ENCODE measurements around the gene DCP2.

The DCP2 gene

DNA sequence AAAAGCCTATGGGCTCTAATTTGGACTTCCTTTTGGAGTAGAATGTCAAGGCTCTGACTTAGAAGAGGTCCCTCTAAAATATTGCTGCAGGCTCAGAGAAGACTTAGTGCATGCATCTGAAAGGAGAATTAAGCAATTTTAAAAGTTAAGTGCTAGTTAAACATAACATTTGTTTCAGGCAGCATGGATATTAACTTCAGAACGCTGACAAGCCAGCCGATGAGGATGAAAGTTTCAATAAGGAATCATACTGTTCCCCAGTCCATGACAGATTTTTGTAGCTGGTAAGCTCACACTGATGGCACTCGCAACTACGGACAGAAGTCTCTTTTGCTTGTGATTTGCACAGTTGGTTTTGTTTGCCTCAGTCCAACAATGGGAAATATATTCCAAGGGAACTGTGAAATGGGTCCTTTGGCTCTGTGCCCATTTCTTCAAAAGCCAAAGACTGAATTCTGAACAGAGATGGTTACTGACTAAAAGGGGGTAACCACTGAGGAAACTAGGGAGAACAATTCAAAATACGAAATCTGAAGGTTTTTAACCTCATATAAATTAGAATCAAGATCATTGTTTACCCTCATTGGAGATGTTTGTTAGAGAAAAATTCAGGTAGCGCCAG is 47.6 kb downstream of the DCP2 start:
- no peak for DNase-seq

DNA sequence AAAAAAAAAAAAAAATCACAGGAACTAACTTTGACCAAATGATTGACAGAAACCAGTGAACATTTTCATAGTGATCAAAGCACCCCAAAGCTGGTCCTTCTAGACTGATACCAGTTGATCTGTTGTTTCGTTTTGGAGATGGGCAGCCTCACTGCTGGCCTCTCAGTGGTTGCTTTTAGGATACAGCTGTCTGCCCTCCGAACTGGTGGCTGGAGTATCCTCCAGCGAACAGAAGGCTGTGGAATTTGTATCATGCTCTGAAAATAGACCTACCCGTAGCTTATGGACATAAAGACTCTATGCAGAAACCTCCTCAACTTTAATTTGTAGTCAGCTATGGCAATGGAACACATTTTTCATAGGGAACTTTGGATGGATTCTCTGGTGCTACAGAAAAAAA is 49.0 kb downstream of the DCP2 start:
- DNase-seq = no peak

DNA sequence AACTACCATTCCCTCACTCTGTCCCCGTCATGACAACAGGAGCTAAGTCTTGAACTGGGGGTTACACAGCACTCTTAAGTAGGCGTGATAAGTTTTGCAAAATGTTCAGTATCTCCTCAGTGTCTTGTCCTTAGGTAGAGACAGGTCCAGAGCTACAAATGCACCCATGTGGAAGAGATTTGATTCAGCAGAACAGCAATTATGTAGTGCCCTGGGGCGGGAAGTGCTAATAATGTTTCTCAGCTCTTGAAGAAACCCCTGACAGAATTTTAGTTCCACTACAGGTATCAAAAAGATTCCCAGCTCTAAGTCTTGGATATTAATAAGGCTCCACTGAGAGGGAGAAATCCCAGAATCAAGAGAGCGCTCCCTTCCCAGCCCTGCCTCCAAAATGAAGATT is 49.6 kb downstream of the DCP2 start:
- no peak for DNase-seq

DNA sequence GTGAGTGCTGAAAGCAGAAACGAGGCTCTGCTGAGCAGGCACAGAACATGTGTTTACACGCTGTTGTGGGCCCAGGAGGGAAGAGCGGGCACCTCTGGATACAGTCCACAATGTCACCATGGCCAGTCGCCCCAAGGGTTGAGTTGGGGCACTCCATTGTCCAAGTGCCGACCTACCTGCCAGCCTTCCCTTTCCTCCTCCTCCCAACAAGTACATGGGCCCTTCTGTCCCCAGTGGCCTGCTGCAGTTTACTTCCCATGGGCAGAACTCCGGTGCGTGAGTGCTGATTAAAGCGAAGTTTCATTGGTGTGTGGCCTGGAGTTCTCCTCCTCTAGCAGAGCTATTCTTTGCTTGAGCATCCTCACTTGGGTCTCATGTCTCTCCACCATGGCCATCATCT is 50.4 kb downstream of the DCP2 start:
- no peak for DNase-seq

DNA sequence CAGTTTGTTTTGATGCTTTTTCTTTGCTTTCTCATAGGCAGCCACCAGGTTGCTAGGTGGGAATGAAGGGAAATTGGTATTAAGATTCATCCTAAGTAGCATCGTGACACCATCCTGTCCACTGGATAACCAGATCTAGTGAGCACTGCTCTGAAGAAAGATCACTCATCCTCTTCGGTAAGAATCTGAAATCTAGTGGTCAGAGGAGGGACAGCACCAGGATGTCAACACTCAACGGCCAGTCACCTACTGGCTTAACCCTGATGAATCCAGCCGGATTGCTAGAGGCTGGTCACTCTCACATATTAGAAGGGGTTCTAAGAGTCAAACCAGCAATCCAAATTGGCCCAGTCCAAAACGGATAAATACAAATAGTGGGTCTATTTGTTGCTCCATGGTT is 50.8 kb downstream of the DCP2 start:
- no peak for DNase-seq

DNA sequence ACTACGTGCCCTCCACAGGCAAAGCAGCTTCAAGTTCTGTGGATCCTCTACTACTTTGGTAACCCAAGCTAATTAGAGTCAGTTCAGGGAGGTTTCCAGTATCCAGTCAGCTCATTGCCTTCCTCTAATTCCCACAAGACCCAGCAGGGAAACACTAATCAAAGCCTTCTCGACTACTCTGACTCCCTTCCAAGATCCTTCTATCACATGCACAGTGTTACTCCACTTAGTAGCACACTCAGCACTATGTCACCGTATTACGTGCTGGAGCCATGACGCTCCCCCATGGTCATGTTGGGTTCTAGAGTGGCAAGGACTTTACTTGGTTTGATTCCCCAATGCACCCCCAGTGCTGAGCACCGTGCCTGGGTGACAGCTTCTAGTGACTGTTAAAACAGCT is 53.0 kb downstream of the DCP2 start:
- DNase-seq = no peak

DNA sequence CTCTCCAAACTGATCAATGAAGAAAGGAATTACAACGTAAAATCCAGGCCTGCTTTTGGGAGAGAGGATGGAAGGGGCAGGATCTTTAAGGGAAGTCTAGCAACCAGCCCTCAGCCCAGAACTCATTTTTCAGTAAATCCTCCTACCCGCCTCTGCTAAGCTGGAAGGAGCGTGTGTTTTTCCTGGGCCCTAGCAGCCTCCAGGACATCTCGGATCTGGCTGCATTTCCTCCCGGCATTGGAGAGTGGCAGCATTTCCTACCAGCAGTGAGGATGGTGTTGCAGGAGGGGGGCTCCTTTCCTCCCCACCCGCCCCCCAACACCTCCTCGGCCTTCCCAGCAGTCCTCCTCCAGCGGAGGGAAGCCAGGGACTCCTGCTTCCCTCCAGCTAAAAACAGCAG is 54.5 kb downstream of the DCP2 start:
- no peak for DNase-seq

DNA sequence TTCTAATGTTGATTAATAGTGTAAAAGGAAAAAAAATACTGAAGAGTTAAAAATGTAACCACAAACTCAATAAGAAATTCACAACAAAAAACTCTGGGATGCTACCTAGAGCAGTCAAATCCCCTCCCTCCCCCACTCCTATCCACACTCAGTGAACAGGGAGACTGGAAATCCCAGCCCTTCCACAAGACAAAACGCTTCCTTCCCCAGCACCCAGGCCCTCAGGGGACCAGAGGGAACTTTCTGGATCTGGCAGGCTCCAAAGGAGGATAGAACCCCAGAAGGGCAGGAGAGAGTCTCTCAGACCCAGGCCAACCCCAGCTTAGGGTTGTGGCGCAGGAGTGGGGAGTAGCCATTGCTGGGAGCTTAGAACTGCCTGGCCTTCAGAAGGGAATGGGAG is 55.0 kb downstream of the DCP2 start:
- DNase-seq = no peak

DNA sequence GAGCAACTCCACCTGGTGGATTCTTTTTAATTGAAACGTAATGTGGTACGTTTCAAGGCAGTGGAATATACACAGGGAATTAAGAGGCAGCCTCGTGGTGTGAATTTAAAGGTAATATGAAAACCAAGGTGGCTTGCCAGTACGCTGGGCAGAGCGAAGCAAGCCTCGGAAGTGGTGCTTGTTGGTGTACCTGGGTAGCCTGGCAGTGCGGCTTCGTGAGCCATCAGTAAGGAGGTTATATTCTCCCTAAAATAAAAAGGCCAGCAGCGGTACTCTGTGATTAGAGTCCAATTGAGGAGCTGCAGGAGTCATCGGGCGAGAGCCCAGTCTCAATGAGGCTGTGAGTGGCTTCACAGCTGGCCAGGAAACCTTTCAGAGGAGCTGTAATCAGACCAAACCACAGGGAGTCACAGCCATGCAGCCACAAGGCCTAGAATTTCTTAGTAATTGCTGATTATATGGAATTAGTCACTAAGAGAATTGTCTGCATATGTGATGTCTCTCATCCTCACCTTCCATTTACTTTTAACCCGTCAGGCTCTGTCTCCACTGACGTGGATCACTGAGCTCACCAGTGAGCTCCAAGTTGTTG is 57.7 kb downstream of the DCP2 start:
- no peak for DNase-seq

DNA sequence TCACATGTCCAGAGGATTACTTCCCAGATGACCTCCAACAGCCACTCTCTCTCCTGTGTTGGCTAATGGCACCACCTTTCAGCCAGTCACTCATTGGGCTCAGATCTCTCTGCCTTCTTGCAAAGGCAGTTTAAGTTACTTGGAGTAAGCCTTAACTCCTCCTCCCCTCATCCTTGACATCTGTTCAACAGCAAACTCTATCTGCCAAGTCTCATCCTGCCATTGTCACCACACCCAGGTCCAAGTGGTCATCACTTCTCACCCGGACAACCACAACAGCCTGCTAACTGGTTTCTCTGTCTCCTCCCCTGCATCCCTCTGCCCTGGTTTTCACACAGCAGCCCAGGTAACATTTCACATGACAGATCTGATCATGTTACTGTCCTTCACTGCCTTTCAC is 58.5 kb downstream of the DCP2 start:
- DNase-seq = no peak

DNA sequence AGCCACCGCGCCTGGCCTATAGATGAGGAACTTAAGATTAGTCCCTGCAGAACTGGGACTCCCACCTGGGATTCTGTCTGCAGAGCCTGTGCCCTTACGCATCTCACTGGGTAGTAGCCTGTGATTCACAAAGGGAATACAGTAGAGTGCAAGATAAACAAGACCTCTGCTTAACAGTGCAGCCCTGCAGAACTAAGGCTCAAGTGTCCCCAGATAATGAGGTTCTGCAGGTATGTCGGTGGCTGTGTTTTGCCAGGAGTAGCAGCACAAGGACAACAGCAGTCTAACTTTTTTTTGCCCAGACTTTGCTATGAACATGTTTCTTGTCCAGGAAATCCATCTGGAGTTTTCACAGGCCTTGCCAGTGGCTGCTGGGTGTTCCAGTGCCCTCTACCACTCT is 59.7 kb downstream of the DCP2 start:
- no peak for DNase-seq

DNA sequence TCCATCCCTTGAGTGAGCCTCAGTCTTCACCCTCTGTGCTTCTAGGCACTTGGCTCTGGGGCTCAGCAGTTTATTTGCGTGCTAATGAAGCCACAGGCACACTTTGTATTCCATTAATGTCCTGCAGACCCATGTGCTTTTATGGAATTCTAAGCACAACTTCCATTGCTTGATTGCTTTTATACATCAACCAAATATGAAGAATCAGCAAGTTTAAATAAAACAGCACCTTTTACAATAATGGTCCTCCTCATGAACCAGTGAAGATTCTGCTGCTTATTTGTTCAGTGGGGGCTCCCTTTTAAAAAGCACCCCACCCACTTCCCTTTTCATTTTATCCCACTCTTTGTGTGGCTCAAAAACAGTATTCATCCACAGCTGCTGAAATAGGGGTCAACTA is 60.2 kb downstream of the DCP2 start:
- DNase-seq = no peak

DNA sequence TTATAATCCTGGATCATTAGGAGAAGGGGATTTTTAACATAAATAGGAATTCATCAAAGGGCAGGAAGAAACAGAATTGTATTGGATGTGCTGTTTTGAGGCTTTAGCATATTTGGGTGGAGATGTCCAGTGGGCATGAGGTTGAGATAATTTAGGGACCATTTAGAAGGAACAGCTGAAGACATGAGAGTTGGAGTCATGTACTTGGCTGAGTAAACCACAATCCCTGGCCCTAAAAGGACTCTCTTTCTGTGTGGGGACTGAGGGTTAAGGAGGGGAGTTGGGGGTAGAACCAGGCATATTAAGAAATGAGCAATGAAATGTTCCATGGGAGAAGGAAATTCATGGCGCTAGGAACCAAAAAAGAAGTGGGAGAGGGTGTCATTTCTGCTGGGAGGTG is 61.5 kb downstream of the DCP2 start:
- no peak for DNase-seq

DNA sequence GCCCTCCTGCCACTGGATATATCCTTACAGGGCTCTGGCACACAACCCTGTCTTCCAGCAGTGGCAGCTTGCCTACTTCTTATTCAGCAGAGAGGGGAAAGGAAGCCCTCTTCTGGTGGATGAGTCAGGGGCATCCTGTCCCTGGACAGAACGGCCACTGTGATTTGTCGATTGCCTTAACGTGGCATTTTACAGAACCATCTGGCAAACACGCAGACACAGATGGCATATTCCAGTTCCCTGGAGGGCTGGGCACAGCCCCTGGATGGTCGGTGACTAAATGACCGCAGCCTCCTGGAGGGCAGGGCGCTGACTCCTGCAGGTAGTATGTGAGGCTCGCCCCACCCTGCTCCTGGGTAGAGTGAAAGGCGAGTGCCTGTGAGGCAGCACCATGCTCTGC is 62.1 kb downstream of the DCP2 start:
- DNase-seq = no peak

DNA sequence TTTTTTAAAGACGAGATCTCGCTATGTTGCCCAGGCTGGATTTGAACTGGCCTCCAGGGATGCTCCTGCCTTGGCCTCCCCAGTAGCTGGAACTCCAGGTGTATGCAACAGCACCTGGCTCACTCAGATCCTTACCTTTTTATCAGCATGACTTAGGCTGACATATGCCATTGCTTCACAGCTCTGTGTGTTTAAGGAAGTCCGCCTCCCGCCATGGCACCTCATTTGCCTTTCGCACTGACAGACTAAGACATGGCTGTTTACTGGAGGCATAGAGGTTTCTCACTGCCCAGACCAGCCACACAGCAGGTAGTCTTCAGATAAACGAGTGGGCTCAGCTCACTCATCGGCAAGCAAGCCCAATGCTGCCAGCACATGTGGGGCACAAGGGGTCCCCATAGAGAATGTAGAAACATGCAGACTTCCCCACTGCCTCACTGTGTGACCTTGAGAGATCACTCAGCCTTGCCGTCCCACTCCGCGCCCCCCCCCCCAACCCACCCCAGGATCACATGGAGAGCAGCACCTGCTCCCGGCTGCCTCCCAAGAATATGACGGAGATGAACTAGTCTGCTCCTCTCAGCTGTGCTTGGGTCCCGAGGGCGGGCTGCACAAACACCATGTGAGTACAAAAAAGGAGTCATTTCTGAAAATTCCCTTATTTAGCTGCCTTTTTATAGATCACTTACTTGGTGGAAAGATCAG is 62.8 kb downstream of the DCP2 start:
- no peak for DNase-seq

DNA sequence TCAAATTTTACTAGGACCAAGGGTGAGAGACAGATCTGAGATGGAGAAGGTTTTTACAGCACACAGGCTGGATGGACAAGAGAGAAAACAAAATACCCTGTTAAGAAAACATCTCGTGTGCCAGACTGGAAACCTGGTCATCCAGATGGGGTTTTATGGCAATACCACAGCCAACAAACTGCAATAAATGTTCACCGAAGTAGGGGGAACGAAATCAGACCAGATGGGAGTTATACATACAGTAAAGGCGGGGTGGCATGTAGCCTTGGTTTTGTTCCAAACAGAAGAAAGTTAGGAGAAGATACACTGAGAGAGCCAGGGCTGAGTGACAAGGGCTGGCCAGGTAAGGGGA is 63.3 kb downstream of the DCP2 start:
- DNase-seq = no peak

DNA sequence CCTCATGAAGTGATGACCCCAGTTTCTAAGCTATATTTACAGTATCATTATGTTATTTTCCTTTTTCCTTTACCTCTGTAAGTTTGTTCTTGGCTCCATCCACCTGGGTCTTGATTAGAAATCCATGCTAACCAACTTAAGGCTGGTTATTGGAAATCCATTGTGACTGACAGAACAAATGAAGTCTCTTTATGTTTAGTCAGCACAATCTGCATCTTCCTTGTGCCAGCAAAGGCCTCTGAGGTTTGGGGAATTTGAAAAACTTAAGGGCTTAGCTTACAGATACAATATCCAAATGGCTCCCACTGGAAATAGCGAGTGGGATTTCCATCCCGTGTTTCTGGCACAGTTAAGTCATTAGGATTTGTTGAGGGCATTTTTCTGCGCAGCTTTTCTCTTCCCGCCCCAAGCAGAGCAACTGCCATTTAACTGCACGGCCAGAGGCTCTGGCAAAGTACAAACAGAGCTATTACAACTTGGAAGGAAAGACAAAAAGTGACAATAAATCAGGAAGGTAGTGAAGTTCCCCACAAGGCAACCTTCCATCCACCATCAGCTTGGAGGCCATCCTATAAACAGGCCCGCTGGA is 64.2 kb downstream of the DCP2 start:
- DNase-seq = no peak

DNA sequence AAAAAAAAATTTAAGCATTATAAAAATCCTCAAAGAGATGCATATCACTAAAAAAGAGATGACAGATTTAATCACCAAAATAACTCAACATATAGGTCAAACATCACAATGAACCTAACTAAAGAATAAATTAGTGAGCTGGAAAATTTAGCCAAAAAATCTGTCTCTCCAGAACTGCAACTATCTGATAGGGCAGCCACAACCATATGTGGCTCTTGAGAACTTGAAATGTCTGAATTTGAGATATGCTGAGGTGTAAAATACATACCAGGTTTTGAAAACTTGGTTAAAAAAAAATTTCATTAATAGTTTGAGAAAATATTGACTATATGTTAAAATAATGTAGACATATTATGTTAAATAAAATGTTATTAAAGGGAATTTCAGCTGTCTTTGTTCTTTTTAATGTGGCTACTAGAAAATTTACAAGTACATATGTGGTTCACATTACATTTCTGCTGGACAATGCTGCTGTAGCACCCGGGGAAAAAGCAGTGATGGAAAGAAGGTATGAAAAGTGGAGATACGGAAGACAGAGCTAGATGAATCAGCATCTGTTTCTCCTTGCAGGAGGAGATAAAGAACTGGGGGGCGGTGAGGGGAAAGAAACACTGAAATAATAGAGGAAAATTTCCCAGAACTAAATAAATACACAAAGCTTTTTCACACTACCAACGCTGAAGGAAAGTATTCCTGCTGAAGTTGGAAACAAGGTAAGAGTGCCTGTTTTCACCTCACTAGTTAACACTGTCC is 66.1 kb downstream of the DCP2 start:
- DNase-seq = no peak

DNA sequence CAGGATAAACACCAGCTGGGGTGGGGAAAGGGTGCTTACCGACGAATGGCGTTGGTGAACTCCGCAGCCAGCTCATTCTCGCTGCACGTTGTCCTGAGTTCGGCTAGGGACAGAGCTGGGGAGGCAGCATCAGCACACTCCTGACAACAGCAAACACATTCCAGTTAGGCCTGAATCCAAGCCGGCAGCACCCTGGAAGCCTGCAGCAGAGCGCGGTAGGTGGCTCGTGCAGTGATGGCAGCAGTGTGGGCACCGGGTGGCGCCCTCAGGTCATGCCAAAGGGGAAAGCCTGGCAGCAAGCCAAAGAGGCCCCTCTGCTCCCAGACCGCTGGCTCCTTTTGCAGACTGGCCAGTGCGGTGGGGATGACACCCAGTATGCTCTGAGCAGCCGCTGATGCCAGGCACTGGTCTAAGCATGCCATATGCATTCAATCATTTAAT is 66.9 kb downstream of the DCP2 start:
- no peak for DNase-seq

DNA sequence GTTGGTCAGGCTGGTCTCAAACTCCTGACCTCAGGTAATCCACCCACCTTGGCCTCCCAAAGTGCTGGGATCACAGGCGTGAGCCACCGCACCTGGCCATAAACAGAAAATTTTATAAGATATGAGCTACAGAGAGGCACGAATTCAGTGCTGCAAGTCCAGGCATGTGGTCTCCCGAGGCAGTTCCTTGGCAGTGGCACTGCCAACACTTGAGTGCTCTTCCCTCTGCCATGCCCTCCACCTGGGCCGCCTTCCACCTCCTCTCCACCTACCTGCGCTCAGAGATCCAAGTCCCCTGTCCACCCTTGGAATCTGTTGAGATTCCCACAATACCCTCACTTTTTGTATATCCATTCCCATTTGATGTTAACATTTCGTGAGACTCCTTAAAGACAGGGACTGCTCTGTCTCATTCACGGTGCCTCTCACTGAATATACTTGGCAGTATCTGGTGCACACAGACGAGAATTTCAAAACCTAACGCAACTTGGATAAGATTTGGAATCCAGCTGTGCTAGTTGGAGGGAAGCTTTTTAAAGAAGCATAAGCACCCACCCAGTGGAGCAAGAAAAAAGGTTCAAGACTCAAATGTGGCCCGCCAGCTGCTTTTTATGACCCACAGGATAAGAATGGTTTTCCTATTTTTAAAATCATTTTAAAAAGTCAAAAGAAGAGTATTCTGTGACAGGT is 68.3 kb downstream of the DCP2 start:
- DNase-seq = no peak

DNA sequence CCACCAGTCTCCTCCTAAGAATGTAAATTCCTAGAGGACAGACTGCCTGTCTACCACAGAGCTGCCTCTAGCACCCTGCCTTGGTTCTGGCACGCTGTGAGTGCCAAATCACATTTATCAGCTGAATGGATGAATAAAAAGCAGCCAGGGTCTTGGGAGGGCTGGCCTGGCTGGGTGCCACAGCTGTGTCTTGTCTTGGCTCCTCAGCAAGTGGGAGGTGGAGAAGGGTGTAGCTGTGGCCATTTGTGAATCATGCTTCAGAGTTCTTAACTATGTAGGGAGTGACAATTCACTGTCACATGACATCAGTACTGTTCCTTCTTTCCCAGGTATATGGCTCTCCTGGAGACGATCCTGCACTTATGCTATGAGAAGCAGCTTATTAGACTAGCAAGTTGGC is 70.6 kb downstream of the DCP2 start:
- DNase-seq = no peak

DNA sequence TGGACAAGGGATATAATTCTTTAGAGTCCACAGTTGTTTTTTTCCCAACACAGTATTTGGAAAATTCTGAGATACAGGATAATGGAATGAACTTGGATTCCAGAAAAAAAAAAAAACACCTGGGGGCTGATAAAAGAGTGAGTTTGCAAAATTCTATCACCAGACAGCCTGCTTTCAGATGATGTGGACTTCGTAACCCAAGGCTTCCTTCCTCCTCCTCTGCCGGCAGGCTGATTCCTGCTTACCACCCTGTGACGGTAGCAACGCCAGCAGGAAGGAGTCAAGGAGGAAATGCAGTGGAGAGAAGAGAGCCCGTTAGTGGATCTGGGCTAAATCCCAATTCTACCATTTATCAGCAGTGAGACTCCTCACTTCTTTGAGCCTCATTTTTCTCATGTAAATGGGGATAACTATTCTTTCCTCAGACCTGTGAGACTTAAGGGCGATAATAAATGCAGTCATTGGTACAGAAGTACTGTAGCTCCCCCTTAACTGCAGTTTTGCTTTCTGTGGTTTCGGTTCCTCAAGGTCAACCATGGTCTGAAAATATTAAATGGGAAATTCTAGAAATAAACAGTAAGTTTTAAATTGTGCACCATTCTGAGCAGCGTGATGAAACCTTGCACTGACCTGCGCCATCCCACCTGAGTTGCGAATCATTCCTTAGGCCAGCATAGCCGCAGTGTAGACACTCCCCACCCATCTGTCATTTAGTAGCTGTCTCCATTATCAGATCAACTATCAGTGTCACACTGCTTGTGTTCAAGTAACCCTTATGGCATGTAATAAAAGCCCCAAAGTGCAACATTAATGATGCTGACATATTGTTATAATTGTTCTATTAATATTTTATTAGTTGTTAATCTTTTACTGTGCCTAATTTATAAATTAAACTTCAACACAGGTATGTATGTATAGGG is 71.4 kb downstream of the DCP2 start:
- peak; percentile 16 for DNase-seq

Measured in CD4-positive, alpha-beta T cell treated with Interferon gamma for 1 hour (primary cell).